Lung (tissue), 12 donors: ENCODE data around the gene CUL3. TPM values are rescaled to one million over a fixed set of nuclear protein-coding genes. Genes with fewer than 3 reads are reported as not detected.

Source experiments
- ATAC-seq: fragments of 200-7000 bp; cut with Tn5 transposase; one replicate; pipeline ENCODE4 v1.9.1; 2020; ENCODE audit warnings: moderate number of reproducible peaks; ENCODE audit not compliant: insufficient read depth, low FRiP score
- DNase-seq, 3 donors: peaks; one replicate each; pipeline ENCODE4 v3.0.0-alpha.2; 2013 to 2017
- H3K27ac ChIP-seq, 2 donors: one replicate each; pipeline ENCODE4 v1.5.1; 2013; ENCODE audit warnings: mild to moderate bottlenecking in 2 of 2, moderate library complexity in 2 of 2, control low read depth in 1 of 2, inconsistent platforms in 1 of 2, low read depth in 1 of 2, low read length in 1 of 2
- H3K27me3 ChIP-seq, 3 donors: one replicate each; pipeline ENCODE4 v1.5.1; 2013; ENCODE audit warnings: low read length in 2 of 3; ENCODE audit not compliant: control insufficient read depth in 3 of 3, insufficient read depth in 3 of 3
- H3K36me3 ChIP-seq, 4 donors: one replicate each; pipeline ENCODE4 v1.5.1; 2013; ENCODE audit warnings: low read length in 4 of 4, mild to moderate bottlenecking in 1 of 4, moderate library complexity in 1 of 4; ENCODE audit not compliant: control insufficient read depth in 4 of 4, insufficient read depth in 4 of 4
- H3K4me1 ChIP-seq, 5 donors: one replicate each; pipeline ENCODE4 v1.5.1; 2013; ENCODE audit warnings: low read length in 5 of 5, mild to moderate bottlenecking in 2 of 5, moderate library complexity in 1 of 5; ENCODE audit not compliant: control insufficient read depth in 5 of 5, insufficient read depth in 5 of 5
- H3K4me3 ChIP-seq: one replicate; pipeline ENCODE4 v1.5.1; 2013; ENCODE audit warnings: mild to moderate bottlenecking, control low read depth, moderate library complexity
- H3K9ac ChIP-seq, 2 donors: one replicate each; pipeline ENCODE4 v1.5.1; 2013; ENCODE audit warnings: low read length in 2 of 2, control low read depth in 1 of 2; ENCODE audit not compliant: insufficient read depth in 1 of 2
- H3K9me3 ChIP-seq, 4 donors: one replicate each; pipeline ENCODE4 v1.5.1; 2013; ENCODE audit warnings: low read length in 3 of 4, mild to moderate bottlenecking in 1 of 4, moderate library complexity in 1 of 4; ENCODE audit not compliant: control insufficient read depth in 4 of 4, insufficient read depth in 3 of 4
- WGBS, 2 donors: extraction: QIAGEN DNeasy Blood & Tissue Kit; methylation state at CpG; one replicate each; pipeline ENCODE4 v1.1.7; 2013; 5-methylcytosine and 5-hydroxymethylcytosine counted together
- polyA plus RNA-seq, 2 donors: library from polyadenylated mRNA; stranded (reverse); fragments of 200-250 nt; gene quantifications; one replicate each; pipeline ENCODE4 v1.2.1, GENCODE V29; 2013
- total RNA-seq, 2 donors: library from RNA; depleted of rRNA in 1 of 2; stranded (reverse); fragments of >200 nt in 1 of 2; gene quantifications; one replicate each; pipeline ENCODE4 v1.2.1, GENCODE V29; 2014 to 2021
- TF ChIP-seq, protein P1 (sequence below): IDR thresholded peaks from 2 replicates; pipeline ENCODE4 v1.5.1; 2012; ENCODE audit warnings: mild to moderate bottlenecking; ENCODE audit errors: control extremely low read depth, extremely low read depth
- donor health status: control.
- donor health status: control.
- donor health status: Bipolar disorder and iron deficiency.
- donor health status: healthy.
- donor health status: DM: yes; HTN: yes; CAD: no.

The CUL3 gene
- total and polyA plus RNA-seq, 4 donors = 45.5 to 120 (median 64.6) TPM

GRCh38 chr2:224601923-224602322 lies 16.8 kb upstream of the CUL3 start:
- no peak overlapping the region for H3K4me3 ChIP-seq
- no peak overlapping the region for H3K9ac ChIP-seq
- H3K9me3 ChIP-seq = no peaks in the 10 kb centered on the region
- H3K4me1 ChIP-seq = no peaks in the 10 kb centered on the region
- 86 to 92% methylated on average over 2 of the region's 2 CpGs for WGBS, 2 donors
- H3K27ac ChIP-seq = no peak overlapping the region
- H3K27me3 ChIP-seq = no peaks in the 10 kb centered on the region
- DNase-seq (no peak), ATAC-seq (no peak)
- H3K36me3 ChIP-seq = no peaks in the 10 kb centered on the region
- TF ChIP-seq, protein P1, sequence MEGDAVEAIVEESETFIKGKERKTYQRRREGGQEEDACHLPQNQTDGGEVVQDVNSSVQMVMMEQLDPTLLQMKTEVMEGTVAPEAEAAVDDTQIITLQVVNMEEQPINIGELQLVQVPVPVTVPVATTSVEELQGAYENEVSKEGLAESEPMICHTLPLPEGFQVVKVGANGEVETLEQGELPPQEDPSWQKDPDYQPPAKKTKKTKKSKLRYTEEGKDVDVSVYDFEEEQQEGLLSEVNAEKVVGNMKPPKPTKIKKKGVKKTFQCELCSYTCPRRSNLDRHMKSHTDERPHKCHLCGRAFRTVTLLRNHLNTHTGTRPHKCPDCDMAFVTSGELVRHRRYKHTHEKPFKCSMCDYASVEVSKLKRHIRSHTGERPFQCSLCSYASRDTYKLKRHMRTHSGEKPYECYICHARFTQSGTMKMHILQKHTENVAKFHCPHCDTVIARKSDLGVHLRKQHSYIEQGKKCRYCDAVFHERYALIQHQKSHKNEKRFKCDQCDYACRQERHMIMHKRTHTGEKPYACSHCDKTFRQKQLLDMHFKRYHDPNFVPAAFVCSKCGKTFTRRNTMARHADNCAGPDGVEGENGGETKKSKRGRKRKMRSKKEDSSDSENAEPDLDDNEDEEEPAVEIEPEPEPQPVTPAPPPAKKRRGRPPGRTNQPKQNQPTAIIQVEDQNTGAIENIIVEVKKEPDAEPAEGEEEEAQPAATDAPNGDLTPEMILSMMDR = no peak

GRCh38 chr2:224598678-224599077 lies 13.5 kb upstream of the CUL3 start:
- 65 to 88% methylated on average over 2 of the region's 2 CpGs for WGBS, 2 donors
- no peaks in the 10 kb centered on the region for H3K4me1 ChIP-seq
- TF ChIP-seq, protein P1 = no peak
- DNase-seq = no peak
- H3K9me3 ChIP-seq = no peaks in the 10 kb centered on the region
- H3K27ac ChIP-seq = no peak overlapping the region
- no peaks in the 10 kb centered on the region for H3K27me3 ChIP-seq
- H3K36me3 ChIP-seq = no peaks in the 10 kb centered on the region
- no peak overlapping the region for H3K4me3 ChIP-seq
- H3K9ac ChIP-seq = no peak overlapping the region
- ATAC-seq = no peak

DNA sequence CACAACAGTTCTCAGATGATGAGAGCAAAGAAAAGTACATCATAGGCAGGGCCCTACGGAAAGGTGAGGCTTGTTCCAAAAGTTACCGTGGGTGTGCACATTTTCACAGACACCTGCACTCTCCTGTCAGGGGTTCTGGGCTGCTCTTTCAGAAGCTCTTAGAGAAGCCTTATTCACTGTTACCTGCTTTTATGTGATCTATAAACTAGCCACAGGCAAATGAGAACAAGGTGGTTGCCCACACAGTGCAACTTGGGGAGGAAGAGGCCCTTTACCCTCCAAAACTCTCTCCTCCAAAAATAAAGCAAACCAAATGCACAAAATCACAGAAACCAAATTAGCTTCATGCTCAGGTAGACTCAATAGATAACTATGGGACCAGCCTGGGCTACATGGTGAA lies 11.1 kb upstream of the CUL3 start:
- ATAC-seq (no peak), DNase-seq (no peak)
- TF ChIP-seq, protein P1 = no peak
- WGBS, 2 donors = 94 to 100% methylated on average over 2 of the region's 2 CpGs
- Histone ChIP-seq H3K27me3 (no peaks in the 10 kb centered on the region), H3K27ac (no peak overlapping the region), H3K4me1 (peaks cover 0 to under 1% (median 0%) of the 10 kb centered on the region in 5 donors), H3K9me3 (no peaks in the 10 kb centered on the region), H3K9ac (no peak overlapping the region), H3K4me3 (no peak overlapping the region), H3K36me3 (no peaks in the 10 kb centered on the region)

GRCh38 chr2:224595518-224595917 lies 10.4 kb upstream of the CUL3 start:
- no peaks in the 10 kb centered on the region for H3K27me3 ChIP-seq
- no peak overlapping the region for H3K27ac ChIP-seq
- no peak for DNase-seq
- H3K4me3 ChIP-seq = no peak overlapping the region
- peaks cover 0 to 1% (median 0%) of the 10 kb centered on the region in 5 donors for H3K4me1 ChIP-seq
- TF ChIP-seq, protein P1 = no peak
- ATAC-seq = no peak
- H3K9ac ChIP-seq = no peak overlapping the region
- H3K9me3 ChIP-seq = no peaks in the 10 kb centered on the region
- H3K36me3 ChIP-seq = no peaks in the 10 kb centered on the region
- 87% methylated on average over 4 of the region's 4 CpGs for WGBS, 2 donors
